IMR-90 (cell line): ENCODE data around the gene POFUT1. TPM values are rescaled to one million over a fixed set of nuclear protein-coding genes. Genes with fewer than 3 reads are reported as not detected.

ENCODE experiments used
- ATAC-seq: fragments of 200-7000 bp; cut with Tn5 transposase; 2 replicates; pipeline ENCODE4 v1.9.1; 2020; ENCODE audit warnings: low read depth, mild to moderate bottlenecking, moderate library complexity
- BruUV-seq: library from RNA; stranded (reverse); fragments of 400-500 nt; replicated peaks from 2 replicates; lab custom pipeline; 2021; lab: Mats Ljungman, UMichigan
- CTCF ChIA-PET: fragments of 300-600 bp; formaldehyde crosslinking; extraction: SDS; loops from one replicate; lab custom pipeline; 2021; ENCODE audit warnings: antibody characterized with exemption; lab: Yijun Ruan, JAX
- POLR2A ChIA-PET: fragments of 300-600 bp; sonication (Branson Sonifier 250); formaldehyde crosslinking; loops from one replicate; lab custom pipeline; 2022; ENCODE audit warnings: antibody characterized with exemption; ENCODE audit not compliant: unreplicated experiment; lab: Charles Lee
- DNase-seq: peaks from one replicate; pipeline ENCODE4 v3.0.0; 2013
- H2AFZ ChIP-seq: replicated peaks from 2 replicates; pipeline ENCODE3; 2013; ENCODE audit warnings: low read length, mild to moderate bottlenecking; ENCODE audit not compliant: poor library complexity
- H2AK5ac ChIP-seq: 2 replicates; pipeline ENCODE4 v1.6.1; 2013; ENCODE audit warnings: low read depth, low read length, inconsistent platforms
- H2AK9ac ChIP-seq: replicated peaks from 2 replicates; pipeline ENCODE3; 2013; ENCODE audit warnings: mild to moderate bottlenecking, low read depth, low read length, moderate library complexity; ENCODE audit not compliant: poor library complexity
- H2BK120ac ChIP-seq: 2 replicates; pipeline ENCODE4 v1.6.1; 2013; ENCODE audit warnings: low read depth, low read length, inconsistent platforms
- H2BK15ac ChIP-seq: 3 replicates; pipeline ENCODE4 v1.6.1; 2013; ENCODE audit warnings: low read depth, low read length, inconsistent platforms
- H2BK20ac ChIP-seq: 2 replicates; pipeline ENCODE4 v1.6.1; 2013; ENCODE audit warnings: low read depth, mild to moderate bottlenecking, inconsistent platforms, low read length, moderate library complexity
- H2BK5ac ChIP-seq: 2 replicates; pipeline ENCODE4 v1.6.1; 2013; ENCODE audit warnings: mild to moderate bottlenecking, low read depth, low read length, inconsistent platforms; ENCODE audit not compliant: poor library complexity, severe bottlenecking
- H3K14ac ChIP-seq: replicated peaks from 2 replicates; pipeline ENCODE4 v1.6.1; 2013; ENCODE audit warnings: low read depth, low read length, inconsistent platforms
- H3K18ac ChIP-seq: 2 replicates; pipeline ENCODE4 v1.6.1; 2013; ENCODE audit warnings: low read depth, low read length, control low read depth
- H3K23ac ChIP-seq: 2 replicates; pipeline ENCODE4 v1.6.1; 2013; ENCODE audit warnings: low read depth, low read length, inconsistent platforms
- H3K27ac ChIP-seq: 2 replicates; pipeline ENCODE4 v1.5.1; 2013; ENCODE audit warnings: mild to moderate bottlenecking, control low read depth, low read length; ENCODE audit not compliant: insufficient read depth
- H3K27me3 ChIP-seq: 2 replicates; pipeline ENCODE4 v1.6.1; 2013; ENCODE audit warnings: low read length; ENCODE audit not compliant: control insufficient read depth, insufficient read depth
- H3K36me3 ChIP-seq: 2 replicates; pipeline ENCODE4 v1.6.1; 2013; ENCODE audit warnings: low read length, mixed read lengths; ENCODE audit not compliant: control insufficient read depth, insufficient read depth
- H3K4ac ChIP-seq: 2 replicates; pipeline ENCODE4 v1.6.1; 2013; ENCODE audit warnings: low read depth, low read length, inconsistent platforms
- H3K4me1 ChIP-seq: 2 replicates; pipeline ENCODE4 v1.6.1; 2013; ENCODE audit warnings: low read length, mixed read lengths; ENCODE audit not compliant: control insufficient read depth, insufficient read depth
- H3K4me2 ChIP-seq: 2 replicates; pipeline ENCODE4 v1.6.1; 2013; ENCODE audit warnings: low read depth, mild to moderate bottlenecking, control low read depth, low read length, moderate library complexity
- H3K4me3 ChIP-seq: 2 replicates; pipeline ENCODE4 v1.5.1; 2013; ENCODE audit warnings: low read depth, mild to moderate bottlenecking, control low read depth, low read length, moderate library complexity; ENCODE audit not compliant: insufficient read depth
- H3K56ac ChIP-seq: 2 replicates; pipeline ENCODE4 v1.6.1; 2013; ENCODE audit warnings: low read length, inconsistent platforms; ENCODE audit not compliant: insufficient read depth; ENCODE audit errors: extremely low read depth
- H3K79me1 ChIP-seq, 2 experiments: 2 replicates each; pipeline ENCODE4 v1.6.1; 2013; ENCODE audit warnings: low read length in 2 of 2, inconsistent platforms in 1 of 2, low read depth in 1 of 2
- H3K9ac ChIP-seq: 2 replicates; pipeline ENCODE4 v1.6.1; 2013; ENCODE audit warnings: low read depth, low read length, control low read depth
- H3K9me1 ChIP-seq: 2 replicates; pipeline ENCODE4 v1.6.1; 2013; ENCODE audit warnings: low read length, inconsistent platforms; ENCODE audit not compliant: insufficient read depth
- H3K9me3 ChIP-seq: 2 replicates; pipeline ENCODE4 v1.6.1; 2013; ENCODE audit warnings: low read length; ENCODE audit not compliant: control insufficient read depth, insufficient read depth
- H4K20me1 ChIP-seq: 2 replicates; pipeline ENCODE4 v1.6.1; 2013; ENCODE audit warnings: low read length, inconsistent platforms; ENCODE audit not compliant: insufficient read depth
- H4K5ac ChIP-seq: 2 replicates; pipeline ENCODE4 v1.6.1; 2013; ENCODE audit warnings: mild to moderate bottlenecking, low read depth, low read length, control low read depth
- H4K8ac ChIP-seq, 2 experiments: 2 replicates each; pipeline ENCODE4 v1.6.1; 2013; ENCODE audit warnings: low read depth in 2 of 2, low read length in 2 of 2, control low read depth in 1 of 2, inconsistent platforms in 1 of 2
- H4K91ac ChIP-seq: 2 replicates; pipeline ENCODE4 v1.6.1; 2013; ENCODE audit warnings: low read depth, low read length, inconsistent platforms; ENCODE audit not compliant: insufficient read depth
- BHLHE40 ChIP-seq: fragments of 150-350 bp; IDR thresholded peaks from 2 replicates; pipeline ENCODE4 v1.6.1; 2016; ENCODE audit warnings: mild to moderate bottlenecking, low read depth, low read length
- CHD1 ChIP-seq: IDR thresholded peaks from 2 replicates; pipeline ENCODE4 v1.6.1; 2012; ENCODE audit warnings: low read depth, low read length, improper control_type of control experiment
- MAFK ChIP-seq: IDR thresholded peaks from 2 replicates; pipeline ENCODE4 v1.6.1; 2012; ENCODE audit warnings: low read depth, low read length, improper control_type of control experiment
- RAD21 ChIP-seq: IDR thresholded peaks from 2 replicates; pipeline ENCODE4 v1.6.1; 2012; ENCODE audit warnings: low read length, improper control_type of control experiment
- RFX5 ChIP-seq: IDR thresholded peaks from 2 replicates; pipeline ENCODE4 v1.8.0; 2012; ENCODE audit warnings: low read depth, mild to moderate bottlenecking, low read length, moderate library complexity
- SMC3 ChIP-seq: fragments of 150-350 bp; IDR thresholded peaks from 2 replicates; pipeline ENCODE4 v1.6.1; 2016; ENCODE audit warnings: low read depth, mild to moderate bottlenecking, antibody characterized with exemption, low read length, moderate library complexity
- WGBS, 2 experiments: methylation state at CpG; one replicate each; pipeline versions ENCODE4 v1.1.5 to v1.1.7; 2013; ENCODE audit warnings: missing lambda C conversion rate in 2 of 2; ENCODE audit not compliant: insufficient read length in 1 of 2; ENCODE audit errors: extremely low coverage in 2 of 2; 5-methylcytosine and 5-hydroxymethylcytosine counted together
- dilution Hi-C: fragments of 300-500 bp; cut with HindIII; formaldehyde crosslinking; loops from one replicate; pipeline ENCODE4 v1.14.3; 2018; ENCODE audit warnings: low sequenced_read_pairs; ENCODE audit not compliant: unreplicated experiment
- in situ Hi-C: fragments of 300-500 bp; cut with MboI; formaldehyde crosslinking; loops from 3 replicates; pipeline ENCODE4 v1.14.3; 2019; ENCODE audit warnings: low sequenced_read_pairs, inconsistent platforms, mixed read lengths
- intact Hi-C: fragments of 100-400 bp; cut with micrococcal nuclease; formaldehyde crosslinking; loops from 2 replicates; pipeline ENCODE4 v1.10.0; 2022
- polyA plus RNA-seq, 3 experiments: library from polyadenylated mRNA; depleted of rRNA; stranded (reverse); fragments of >200 nt; gene quantifications; 2 replicates each; pipeline ENCODE4 v1.2.3, GENCODE V29; 2012; ENCODE audit warnings: low replicate concordance in 1 of 3
- total RNA-seq: library from RNA; depleted of rRNA; stranded (reverse); fragments of >200 nt; gene quantifications from 2 replicates; pipeline ENCODE4 v1.2.3, GENCODE V29; 2012
- TF ChIP-seq, protein P1 (sequence below): fragments of 150-350 bp; IDR thresholded peaks from 2 replicates; pipeline ENCODE4 v1.6.1; 2017; ENCODE audit warnings: mild to moderate bottlenecking, antibody characterized with exemption, low read length, low read depth

Gene POFUT1
- total and polyA plus RNA-seq, 2 of the 4 experiments (the other 2 are of a cell fraction) = 25.5 to 41.1 TPM

DNA sequence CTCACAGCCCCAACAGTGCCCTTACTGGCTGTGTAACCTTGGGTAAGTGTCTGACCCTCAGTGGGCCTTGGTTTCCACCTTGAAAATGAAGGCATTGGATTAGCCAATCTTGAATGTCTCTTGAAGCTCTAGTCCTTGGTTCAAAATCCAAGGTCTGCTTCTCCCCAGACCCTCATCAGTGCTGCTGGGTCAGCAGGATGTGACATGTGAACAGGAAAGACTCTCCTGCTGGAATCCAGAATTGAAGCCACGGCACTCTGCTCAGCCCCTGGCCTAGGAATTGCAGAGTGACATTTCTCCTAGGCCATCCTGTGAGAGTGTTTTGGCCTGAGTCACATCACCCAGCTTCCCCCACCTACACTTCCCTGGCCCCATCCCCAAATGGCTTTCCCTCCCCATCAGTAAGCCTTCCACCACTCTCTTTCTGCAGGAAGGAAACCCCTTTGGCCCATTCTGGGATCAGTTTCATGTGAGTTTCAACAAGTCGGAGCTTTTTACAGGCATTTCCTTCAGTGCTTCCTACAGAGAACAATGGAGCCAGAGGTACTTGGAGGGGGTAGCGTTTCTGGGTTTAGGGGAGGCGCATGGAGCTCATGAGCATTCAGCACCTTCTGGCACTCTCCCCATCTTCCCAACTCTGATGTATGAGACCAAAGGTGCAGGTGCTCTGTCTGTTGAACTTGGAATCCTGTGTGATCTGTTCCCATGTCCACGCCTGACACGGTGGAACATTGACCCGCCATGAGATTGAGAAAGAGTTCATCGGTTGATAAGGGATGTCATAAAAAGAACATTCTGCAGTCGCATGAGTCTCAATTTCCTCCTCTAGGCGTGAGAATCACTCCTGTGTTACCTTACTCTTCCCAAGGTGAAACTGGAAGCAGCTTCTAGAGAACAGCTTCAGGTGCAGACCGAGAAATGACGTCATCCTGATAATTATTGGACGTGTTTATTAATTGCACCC is 8.8 kb downstream of the POFUT1 start:
- no peak overlapping the region for H3K14ac ChIP-seq
- H3K4me2 ChIP-seq = no peak overlapping the region
- H2BK20ac ChIP-seq = no peak overlapping the region
- no peak overlapping the region for H2AFZ ChIP-seq
- H3K4me3 ChIP-seq = no peak overlapping the region
- in situ Hi-C loops = no loop called here
- no peak overlapping the region for H2BK120ac ChIP-seq
- H3K9me1 ChIP-seq = peaks cover 11% of the 10 kb centered on the region; the same call in 1 of the 2 replicates
- H3K4ac ChIP-seq = no peak overlapping the region
- H3K56ac ChIP-seq = no peak overlapping the region
- H3K9me3 ChIP-seq = no peaks in the 10 kb centered on the region
- H2BK15ac ChIP-seq = no peak overlapping the region
- CTCF ChIA-PET = no interaction called here
- peaks cover 48% of the 10 kb centered on the region for H3K36me3 ChIP-seq
- no peak overlapping the region for H2AK9ac ChIP-seq
- BruUV-seq = no TSS peak
- 100% methylated on average over 4 of the region's 13 CpGs; no CpG with 5 or more reads in 1 of the 2 experiments for WGBS, 2 experiments
- DNase-seq (no peak), ATAC-seq (no peak)
- no peak overlapping the region for H3K23ac ChIP-seq
- intact Hi-C loops = no loop called here
- TF ChIP-seq, protein P1, sequence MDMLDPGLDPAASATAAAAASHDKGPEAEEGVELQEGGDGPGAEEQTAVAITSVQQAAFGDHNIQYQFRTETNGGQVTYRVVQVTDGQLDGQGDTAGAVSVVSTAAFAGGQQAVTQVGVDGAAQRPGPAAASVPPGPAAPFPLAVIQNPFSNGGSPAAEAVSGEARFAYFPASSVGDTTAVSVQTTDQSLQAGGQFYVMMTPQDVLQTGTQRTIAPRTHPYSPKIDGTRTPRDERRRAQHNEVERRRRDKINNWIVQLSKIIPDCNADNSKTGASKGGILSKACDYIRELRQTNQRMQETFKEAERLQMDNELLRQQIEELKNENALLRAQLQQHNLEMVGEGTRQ = no peak
- TF ChIP-seq CHD1 (no peak), SMC3 (no peak), MAFK (no peak), BHLHE40 (no peak), RFX5 (no peak), RAD21 (no peak)
- no peak overlapping the region for H4K8ac ChIP-seq
- H2AK5ac ChIP-seq = no peak overlapping the region
- H3K27ac ChIP-seq = no peak overlapping the region
- H3K9ac ChIP-seq = no peak overlapping the region
- H3K18ac ChIP-seq = no peak overlapping the region
- H2BK5ac ChIP-seq = no peak overlapping the region
- H3K27me3 ChIP-seq = no peaks in the 10 kb centered on the region
- H4K20me1 ChIP-seq = no peaks in the 10 kb centered on the region
- no peaks in the 10 kb centered on the region for H3K4me1 ChIP-seq
- H3K79me1 ChIP-seq = peaks cover 6 to 32% of the 10 kb centered on the region in 2 experiments
- H4K5ac ChIP-seq = no peak overlapping the region
- dilution Hi-C loops = no loop called here
- POLR2A ChIA-PET = no interaction called here
- no peak overlapping the region for H4K91ac ChIP-seq
